Activated effector memory CD4-positive, alpha-beta T cell treated with Interleukin-2 at 50 U/mL for 16 hours (primary cell): Measurements from ENCODE around the gene HPSE2.
"Not testable (repeated sequence)": the region's sequence is repeated elsewhere in the genome, so short reads cannot be mapped to it uniquely, and the experiment has no call there.

Experiments
- DNase-seq: peaks from one replicate; pipeline ENCODE4 v3.0.0-alpha.2; 2020

Gene HPSE2

DNA sequence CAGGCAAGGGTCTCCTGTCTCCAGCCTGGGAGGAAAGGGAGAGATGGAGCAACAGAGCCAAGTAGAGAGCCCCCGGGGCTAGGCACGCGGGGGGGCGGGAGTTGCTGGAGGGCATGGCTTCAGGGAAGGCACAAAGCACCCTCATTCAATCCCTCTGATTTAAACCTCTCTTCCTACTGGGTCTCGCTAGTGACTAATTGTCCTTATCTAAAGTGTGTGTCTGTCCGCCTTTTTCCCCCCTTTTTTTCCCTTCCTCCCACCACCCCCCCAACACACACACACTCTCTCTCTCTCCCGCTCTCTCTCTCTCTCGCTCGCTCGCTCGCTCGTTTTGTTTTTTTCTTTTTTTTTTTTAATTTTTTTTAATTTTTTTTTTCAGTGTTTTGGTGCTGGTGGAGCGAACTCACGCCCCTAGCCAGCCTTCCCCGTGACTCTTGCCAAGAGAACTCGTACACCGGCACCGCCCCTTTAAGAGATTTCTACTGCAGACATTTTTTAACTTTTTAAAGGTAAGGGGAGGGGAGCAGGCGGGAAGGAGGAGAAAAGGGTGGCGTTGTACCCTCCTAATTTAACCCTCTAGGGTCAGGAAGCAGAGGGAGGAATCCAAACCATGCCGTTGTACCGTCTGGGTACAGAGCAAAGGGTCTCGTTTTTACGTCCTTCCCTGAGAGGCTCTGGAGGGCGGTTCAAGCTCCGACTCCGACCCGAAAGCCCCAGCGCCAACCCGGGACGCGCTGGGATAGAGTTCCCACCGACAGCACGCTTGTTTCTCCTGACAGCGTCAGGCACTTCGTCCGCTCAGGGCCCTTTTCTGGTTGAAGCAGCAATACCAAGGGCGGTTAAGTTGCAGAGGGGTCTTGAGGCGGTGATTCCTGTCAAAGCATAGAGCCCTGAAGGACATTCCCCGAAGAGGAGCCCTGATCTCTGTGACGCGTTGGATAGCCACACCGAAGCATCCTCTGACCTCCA lies at the start of gene HPSE2:
Gene HPSE2 (minus strand): TSS at position 195 of the 969 bp plus-strand sequence.
- no peak for DNase-seq

- no peak for DNase-seq
Observed at GRCh38 chr10:99280472-99280871, 44.8 kb upstream of the HPSE2 start.

DNA sequence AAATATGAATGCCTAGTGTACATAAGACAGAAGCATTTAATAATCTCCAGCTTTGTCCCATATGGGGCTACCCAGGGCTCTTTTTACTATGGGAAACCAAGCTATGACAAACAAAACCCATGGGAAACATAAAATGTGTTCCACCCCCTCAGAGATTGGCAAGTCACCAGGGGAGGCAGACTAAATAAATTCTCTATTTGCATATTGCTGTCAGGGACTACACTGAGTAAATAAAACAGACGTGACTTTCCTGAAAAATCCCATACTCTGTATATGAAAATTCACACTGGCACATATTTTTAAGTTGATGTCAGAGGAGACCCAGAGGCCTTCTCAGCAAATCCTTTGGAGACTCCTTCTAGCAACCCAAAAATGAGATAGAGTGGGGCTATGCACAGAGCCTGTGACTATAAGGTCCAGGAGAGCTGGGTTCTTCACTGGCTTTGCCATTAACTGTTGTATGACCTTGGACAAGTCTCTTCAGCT lies 44.0 kb upstream of the HPSE2 start:
- no peak for DNase-seq

DNA sequence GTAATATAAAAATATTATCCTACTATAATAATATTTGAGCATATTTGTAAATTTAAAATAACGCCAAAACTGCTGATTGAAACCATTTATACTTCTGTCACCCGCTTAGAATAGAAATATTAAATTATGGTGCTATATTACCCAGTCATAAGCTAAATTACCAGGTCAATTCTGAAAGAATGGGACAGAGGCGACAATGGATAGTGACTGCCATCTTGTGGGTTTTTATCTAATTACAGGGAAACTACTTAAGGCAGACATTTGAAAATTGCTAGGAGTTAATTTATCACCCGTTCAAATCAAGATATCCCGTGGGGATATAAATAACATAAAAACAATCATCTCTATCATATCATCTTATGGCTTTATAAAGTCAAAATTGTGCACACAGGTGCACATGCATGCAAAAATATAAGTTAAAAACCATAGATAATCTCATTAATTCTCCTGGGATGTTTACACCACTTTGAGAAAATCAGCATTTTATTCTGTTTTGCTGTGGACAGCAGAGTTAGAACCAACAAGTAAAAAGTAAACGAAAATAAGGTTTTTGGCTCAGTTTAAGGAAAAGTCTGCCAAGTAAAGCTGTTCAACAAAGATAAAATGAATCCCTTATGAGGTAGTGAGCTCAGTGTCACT lies 41.3 kb upstream of the HPSE2 start:
- DNase-seq: no peak

- DNase-seq: no peak
Observed at GRCh38 chr10:99266383-99266782, 30.7 kb upstream of the HPSE2 start.

DNA sequence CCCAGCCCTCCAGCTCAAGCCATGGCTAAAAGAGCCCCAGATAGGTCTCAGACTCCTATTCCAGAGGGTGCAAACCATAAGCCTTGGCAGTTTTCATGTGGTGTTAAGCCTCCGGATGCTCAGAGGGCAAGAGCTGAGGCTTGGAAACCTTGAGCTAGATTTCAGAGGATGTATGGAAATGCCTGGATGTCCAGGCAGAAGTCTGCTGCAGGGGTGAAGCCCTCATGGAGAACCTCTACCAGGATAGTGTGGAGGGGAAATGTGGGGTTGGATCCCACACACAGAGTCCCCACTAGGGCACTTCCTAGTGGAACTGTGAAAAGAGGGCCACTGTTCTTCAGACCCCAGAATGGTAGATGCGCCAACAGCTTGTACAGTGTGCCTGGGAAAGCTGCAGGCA lies 13.2 kb upstream of the HPSE2 start:
- no peak for DNase-seq

DNA sequence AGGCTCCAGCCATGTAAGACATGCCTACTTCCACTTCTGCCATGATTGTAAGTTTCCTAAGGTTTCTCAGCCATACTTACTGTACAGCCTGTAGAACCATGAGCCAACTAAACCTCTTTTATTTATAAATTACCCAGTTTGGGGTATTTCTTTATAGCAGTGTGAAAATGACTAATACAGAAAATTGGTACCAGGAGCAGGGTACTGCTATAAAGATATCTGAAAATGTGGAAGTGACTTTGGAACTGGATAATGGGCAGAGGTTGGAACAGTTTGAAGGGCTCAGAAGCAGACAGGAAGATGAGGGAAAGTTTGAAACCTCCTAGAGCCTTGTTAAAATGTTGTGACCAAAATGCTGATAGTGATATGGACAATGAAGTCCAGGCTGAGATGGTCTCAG lies 12.2 kb upstream of the HPSE2 start:
- not testable (repeated sequence) for DNase-seq

DNA sequence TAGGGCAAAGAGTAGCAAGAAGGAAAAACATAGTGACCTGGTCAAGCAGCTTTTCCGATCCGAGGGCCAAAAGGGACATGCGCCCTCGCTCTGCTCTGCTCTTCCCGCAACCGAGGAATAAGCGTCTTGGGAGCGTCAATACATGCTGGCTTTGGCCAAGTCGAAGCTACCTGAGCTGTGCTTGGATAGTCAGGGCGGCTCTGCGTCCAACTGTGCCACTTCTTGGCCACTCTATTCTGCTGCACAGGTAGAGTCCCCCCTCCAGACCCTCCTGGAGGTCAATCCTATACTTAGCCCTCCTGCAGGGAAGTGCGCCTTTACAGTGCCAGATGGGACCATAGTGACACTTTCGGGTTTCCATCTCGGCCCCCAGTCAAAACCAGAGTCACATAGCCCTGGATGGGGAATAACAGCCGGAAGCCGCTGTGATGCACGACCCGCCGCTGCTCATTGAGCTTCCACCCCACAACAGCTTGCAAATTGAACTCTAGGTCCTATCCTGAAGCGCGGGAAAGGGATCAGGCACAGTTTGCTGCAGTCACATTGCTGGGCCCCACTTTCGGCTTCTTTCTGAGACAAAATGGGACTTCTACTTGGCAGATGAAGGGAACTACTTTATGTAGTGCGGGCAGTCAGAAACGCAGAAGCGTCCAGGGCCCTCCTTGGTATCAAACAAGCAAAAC lies 1.1 kb upstream of the HPSE2 start:
- DNase-seq: no peak

DNA sequence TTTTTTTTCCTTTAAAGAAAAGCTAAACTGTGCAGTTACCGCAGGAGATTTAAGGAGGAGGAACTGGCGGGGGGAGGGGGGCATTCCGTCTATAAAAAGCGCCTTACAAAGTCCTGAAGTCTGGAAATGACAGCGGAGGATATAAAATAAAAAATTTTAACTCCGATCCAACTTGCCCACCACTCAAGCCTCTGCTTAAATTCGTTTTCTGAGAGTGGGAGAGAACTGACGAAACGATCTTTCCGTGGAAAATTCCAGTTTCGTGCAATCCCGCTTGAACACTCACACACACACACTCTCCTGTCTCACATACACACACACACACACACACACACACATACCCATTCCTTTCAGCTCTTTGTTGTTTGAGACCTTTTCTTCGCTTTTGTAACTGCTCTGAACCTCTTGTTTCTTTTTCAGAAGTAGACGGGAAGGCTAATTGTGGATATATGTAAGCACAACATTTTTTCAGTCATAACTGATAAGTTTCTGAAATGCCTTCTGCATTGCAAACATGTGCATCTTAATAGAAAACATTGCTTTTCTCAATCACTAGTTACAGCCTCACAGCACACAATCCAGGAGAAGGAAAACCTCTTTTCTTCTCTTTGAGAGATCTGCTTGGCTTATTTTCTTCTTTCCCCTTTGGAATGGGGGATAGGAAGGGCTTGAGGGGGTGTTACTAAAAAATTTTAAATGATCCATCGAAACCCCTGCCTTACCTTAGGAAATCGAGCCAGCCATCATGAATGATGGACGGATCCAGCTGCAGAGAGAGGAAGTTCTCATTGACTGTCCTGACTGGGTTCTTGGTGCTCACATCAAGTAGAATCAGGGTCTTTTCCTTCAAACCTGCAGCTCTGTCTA lies 628 bp downstream of the HPSE2 start:
- no peak for DNase-seq

- no peak for DNase-seq
Observed at GRCh38 chr10:99234041-99234790, 1.4 kb downstream of the HPSE2 start.

DNA sequence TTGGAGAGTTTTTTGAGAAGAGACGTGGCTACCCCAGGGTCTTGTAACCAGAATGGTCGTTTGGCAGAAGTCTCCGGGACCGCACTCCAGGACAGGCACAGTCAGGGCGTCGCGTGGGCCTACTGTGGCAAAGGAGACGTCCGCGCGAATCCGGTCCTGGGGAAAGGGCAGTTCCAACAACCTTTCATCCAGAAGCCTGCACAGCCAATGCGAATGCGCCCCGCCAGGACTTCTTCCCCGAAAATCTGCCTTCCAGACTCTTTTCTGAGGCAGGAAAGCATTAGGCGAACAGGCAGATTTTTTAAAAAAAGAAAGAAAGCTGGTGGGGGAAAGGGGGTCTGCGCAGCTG lies 2.0 kb downstream of the HPSE2 start:
- no peak for DNase-seq

GRCh38 chr10:99233000-99233688 lies 2.5 kb downstream of the HPSE2 start:
- DNase-seq: no peak

- no peak for DNase-seq
Observed at GRCh38 chr10:99232360-99232999, 3.2 kb downstream of the HPSE2 start.

GRCh38 chr10:99224766-99225165 lies 10.9 kb downstream of the HPSE2 start:
- DNase-seq: no peak

DNA sequence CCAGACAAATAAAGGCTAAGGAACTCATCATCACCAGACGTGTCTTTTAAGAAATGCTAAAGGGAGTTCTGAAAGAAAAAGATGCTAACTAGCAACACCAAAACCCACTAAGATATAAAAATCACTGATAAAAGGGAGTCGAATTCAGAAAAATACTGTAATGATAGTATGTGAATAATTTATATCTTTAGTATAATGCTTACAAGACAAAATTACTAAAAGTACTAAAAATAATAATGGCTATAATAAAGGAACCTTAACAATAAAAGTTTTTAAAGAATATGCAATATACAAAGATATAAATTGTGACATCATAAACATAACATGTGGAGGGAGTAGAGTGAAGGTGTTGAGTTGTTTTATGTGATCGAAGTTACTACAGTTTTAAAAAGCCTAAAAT lies 28.3 kb downstream of the HPSE2 start:
- DNase-seq: no peak

DNA sequence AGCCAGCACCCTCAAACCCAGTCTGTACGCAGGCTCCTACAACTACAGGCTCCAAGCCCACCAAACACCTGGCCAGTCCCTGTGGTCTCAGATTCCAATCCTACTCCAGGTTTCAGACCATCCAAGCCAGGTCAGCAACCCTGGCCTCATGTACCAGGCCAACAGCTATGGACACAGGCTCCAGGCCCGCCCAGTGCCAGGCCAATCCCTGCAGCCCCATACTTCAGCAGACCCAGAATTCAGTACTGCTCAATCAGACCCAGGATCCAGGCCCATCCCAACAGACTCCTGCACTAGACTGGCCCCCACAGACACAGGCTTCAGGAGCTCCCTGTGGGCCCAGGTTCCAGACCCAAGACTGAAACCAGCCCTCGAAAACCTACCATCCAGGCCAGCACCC lies 32.3 kb downstream of the HPSE2 start:
- no peak for DNase-seq

GRCh38 chr10:99172950-99173349 lies 62.7 kb downstream of the HPSE2 start:
- no peak for DNase-seq

- DNase-seq: no peak
Observed at GRCh38 chr10:99172128-99172738, 63.4 kb downstream of the HPSE2 start.

- DNase-seq: no peak
Observed at GRCh38 chr10:99170116-99170675, 65.5 kb downstream of the HPSE2 start.

- no peak for DNase-seq
Observed at GRCh38 chr10:99161165-99161564, 74.5 kb downstream of the HPSE2 start.
